Esophagus squamous epithelium (tissue), 5 donors: ENCODE data around the gene CAPS. TPM values are rescaled to one million over a fixed set of nuclear protein-coding genes. Genes with fewer than 3 reads are reported as not detected.

ENCODE experiments used
- DNase-seq: peaks from one replicate; lab custom pipeline; 2025; lab: John Stamatoyannopoulos, UW
- H3K27ac ChIP-seq, 4 donors: fragments of 200-600 bp; sonication (generic); one replicate each; pipeline ENCODE4 v1.5.1; 2016 to 2019; ENCODE audit warnings: mild to moderate bottlenecking in 1 of 4
- H3K27me3 ChIP-seq, 4 donors: fragments of 200-600 bp; sonication (generic); 1 replicate in 3 of 4; 2 replicates in 1 of 4; pipeline versions ENCODE4 v1.5.1 to v1.6.0; 2017 to 2021; ENCODE audit warnings: antibody characterized with exemption in 1 of 4
- H3K36me3 ChIP-seq, 3 donors: fragments of 200-600 bp; sonication (generic); one replicate each; pipeline ENCODE4 v1.5.1; 2016 to 2019
- H3K4me1 ChIP-seq, 3 donors: fragments of 200-600 bp; sonication (generic); one replicate each; pipeline ENCODE4 v1.5.1; 2017 to 2019
- H3K4me3 ChIP-seq, 4 donors: fragments of 200-600 bp; sonication (generic); 1 replicate in 3 of 4; 2 replicates in 1 of 4; pipeline ENCODE4 v1.5.1; 2016 to 2019; ENCODE audit warnings: mild to moderate bottlenecking in 2 of 4, moderate library complexity in 1 of 4
- H3K9me3 ChIP-seq, 3 donors: fragments of 200-600 bp; sonication (generic); one replicate each; pipeline ENCODE4 v1.5.1; 2016 to 2019
- CTCF ChIP-seq, 6 experiments: fragments of 450-650 bp in 4 of 6; fragments of 200-600 bp in 2 of 6; sonication (generic) in 2 of 6; IDR thresholded peaks; one replicate each; pipeline ENCODE4 v1.5.1; 2016 to 2019; ENCODE audit warnings: antibody characterized with exemption in 6 of 6, mild to moderate bottlenecking in 4 of 6, moderate library complexity in 4 of 6
- POLR2A ChIP-seq, 4 donors: fragments of 450-650 bp; IDR thresholded peaks; one replicate each; pipeline ENCODE4 v1.6.1; 2017; ENCODE audit warnings: antibody characterized with exemption in 4 of 4, mild to moderate bottlenecking in 4 of 4, moderate library complexity in 3 of 4
- WGBS, 2 donors: methylation state at CpG; one replicate each; pipeline ENCODE4 v1.1.5; 2018; 5-methylcytosine and 5-hydroxymethylcytosine counted together
- intact Hi-C: fragments of 100-400 bp; cut with DNase I; formaldehyde crosslinking; loops from one replicate; pipeline ENCODE4 v1.15.0; 2022
- total RNA-seq, 4 donors: library from RNA; depleted of rRNA; stranded (reverse); fragments of >200 nt; gene quantifications; one replicate each; pipeline ENCODE4 v1.1.0, GENCODE V29; 2016
- donor health status: DM: yes; HTN: yes; CAD: no.

The CAPS gene
- total RNA-seq, 4 donors from 2014 or later = 3.3 to 13.7 (median 7.3) TPM

DNA sequence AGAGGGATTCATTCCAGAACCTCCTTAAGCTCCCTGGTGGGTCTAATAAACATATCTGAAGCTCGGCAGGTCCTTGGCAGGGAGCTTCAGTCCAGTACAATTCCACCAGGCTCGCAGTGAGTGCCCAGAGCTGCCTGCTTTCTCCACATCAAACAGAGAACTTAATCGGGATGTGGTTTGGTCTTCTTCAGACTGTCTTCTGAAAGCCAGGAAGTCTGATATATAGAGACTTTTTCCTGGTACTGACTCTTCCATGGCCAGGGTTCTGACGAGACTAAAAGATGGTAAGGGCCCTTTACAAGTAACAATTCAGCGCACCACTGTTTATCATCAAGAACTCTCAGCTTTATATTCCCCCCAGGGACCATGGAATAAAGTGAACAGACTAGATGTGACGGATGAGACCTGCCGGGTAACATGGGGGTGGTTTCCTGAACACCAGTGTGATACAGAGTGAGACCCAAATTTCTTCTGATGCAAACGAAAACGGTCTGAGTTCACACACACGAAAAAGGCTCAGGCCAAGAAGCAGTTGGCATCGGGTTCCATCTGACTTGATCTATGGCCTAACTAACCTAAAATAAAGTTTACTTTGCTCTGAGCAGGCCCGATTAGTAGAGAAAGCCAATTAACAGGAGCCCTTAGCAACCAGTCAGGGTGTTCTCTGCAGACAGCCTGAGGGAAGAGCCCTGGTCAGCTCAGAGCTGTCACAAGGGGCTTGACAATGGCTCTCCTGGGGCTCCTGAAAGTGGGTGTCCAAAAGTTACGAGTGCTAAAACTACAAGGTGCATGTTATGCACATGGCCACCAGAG, 34.9 kb downstream of the CAPS start:
- TF ChIP-seq CTCF (IDR thresholded peaks at IDR 0.05) (no peak), POLR2A (IDR thresholded peaks at IDR 0.05) (no peak)
- no peak for DNase-seq
- no peak overlapping the region for H3K4me3 ChIP-seq
- peaks cover 46 to 86% (median 63%) of the 10 kb centered on the region in 3 donors for H3K4me1 ChIP-seq
- intact Hi-C loops = no loop called here
- WGBS, 2 donors = 54 to 64% methylated on average over 11 to 12 of the region's 13 CpGs
- no peaks in the 10 kb centered on the region for H3K9me3 ChIP-seq
- peak overlapping the region; percentile 42 to 78 (median 70) for H3K27ac ChIP-seq
- H3K27me3 ChIP-seq = no peaks in the 10 kb centered on the region
- peaks cover 0 to 47% (median 0%) of the 10 kb centered on the region in 3 donors for H3K36me3 ChIP-seq

DNA sequence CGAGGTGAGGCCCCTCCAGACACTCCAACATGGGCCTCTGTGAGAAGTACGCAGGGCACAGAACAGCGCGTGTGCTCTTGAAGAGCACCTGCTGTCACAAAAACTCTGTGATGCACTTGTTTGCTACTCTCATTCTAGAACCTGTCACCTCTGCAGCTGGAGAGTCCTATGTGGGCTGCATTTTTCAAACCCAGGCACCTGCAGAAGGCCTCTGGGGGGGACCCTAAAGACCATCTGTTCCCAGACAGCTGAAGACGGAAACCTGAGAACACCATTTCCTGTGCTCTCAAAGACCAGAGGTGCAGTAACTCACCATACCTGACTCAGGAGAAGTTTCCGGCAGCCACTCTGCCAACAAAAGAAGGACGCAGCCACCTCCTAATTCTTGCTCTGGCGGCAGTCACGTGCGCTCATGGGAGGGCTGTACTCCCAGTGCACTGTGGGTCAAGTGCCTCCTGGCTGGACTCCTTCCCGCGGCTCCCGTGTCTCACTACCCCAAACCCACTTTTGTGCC, 35.8 kb downstream of the CAPS start:
- Histone ChIP-seq H3K9me3 (no peaks in the 10 kb centered on the region), H3K27ac (peak overlapping the region in 3 of 4 donors; percentile 67 to 78 (median 72)), H3K4me3 (no peak overlapping the region), H3K27me3 (no peaks in the 10 kb centered on the region), H3K36me3 (peaks cover 0 to 47% (median 0%) of the 10 kb centered on the region in 3 donors), H3K4me1 (peaks cover 55 to 87% (median 70%) of the 10 kb centered on the region in 3 donors)
- TF ChIP-seq CTCF (IDR thresholded peaks at IDR 0.05) = no peak
- TF ChIP-seq POLR2A (IDR thresholded peaks at IDR 0.05) = no peak
- WGBS, 2 donors = 80 to 84% methylated on average over 10 to 13 of the region's 13 CpGs
- intact Hi-C loops = no loop called here
- no peak for DNase-seq

DNA sequence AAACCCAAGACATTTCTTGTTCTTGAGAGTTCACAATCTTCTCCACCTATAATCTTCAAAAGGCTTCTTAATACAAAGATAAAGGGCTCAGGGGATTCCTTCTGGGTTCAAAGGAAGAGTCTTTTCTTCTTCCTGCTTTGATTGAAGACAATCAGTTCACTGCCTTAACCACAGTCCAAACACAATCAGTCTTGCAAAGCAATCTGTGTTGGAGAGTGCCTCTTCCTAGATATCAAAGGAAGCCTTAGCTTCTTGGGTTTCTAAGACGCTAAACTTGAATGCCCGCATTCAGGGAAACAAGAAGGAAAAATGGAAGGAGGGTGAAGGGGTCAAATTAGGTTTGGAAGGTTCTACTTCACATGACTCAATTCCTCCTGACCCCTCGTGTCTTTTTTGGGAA, 36.7 kb downstream of the CAPS start:
- no peak for TF ChIP-seq CTCF (IDR thresholded peaks at IDR 0.05)
- no peak for TF ChIP-seq POLR2A (IDR thresholded peaks at IDR 0.05)

GRCh38 chr19:5951338-5951861, 37.3 kb downstream of the CAPS start:
- DNase-seq = no peak
- intact Hi-C loops = no loop called here
- Histone ChIP-seq H3K36me3 (peaks cover 0 to 34% (median 0%) of the 10 kb centered on the region in 3 donors), H3K27me3 (no peaks in the 10 kb centered on the region), H3K9me3 (no peaks in the 10 kb centered on the region), H3K4me1 (peaks cover 59 to 100% (median 79%) of the 10 kb centered on the region in 3 donors), H3K4me3 (peak overlapping the region in 1 of 4 donors; percentile 4), H3K27ac (peak overlapping the region in 3 of 4 donors; percentile 7 to 42 (median 14))
- TF ChIP-seq POLR2A (IDR thresholded peaks at IDR 0.05) (no peak), CTCF (IDR thresholded peaks at IDR 0.05) (no peak)
- 54 to 67% methylated on average over 9 to 14 of the region's 19 CpGs for WGBS, 2 donors

More for the DNA sequence above, 36.7 kb downstream of the CAPS start:
- DNase-seq = no peak
- H3K4me1 ChIP-seq = peaks cover 59 to 96% (median 78%) of the 10 kb centered on the region in 3 donors
- H3K27me3 ChIP-seq = no peaks in the 10 kb centered on the region
- intact Hi-C loops = no loop called here
- 62 to 71% methylated on average over 3 of the region's 3 CpGs for WGBS, 2 donors
- no peak overlapping the region for H3K4me3 ChIP-seq
- peak overlapping the region in 3 of 4 donors; percentile 7 to 42 (median 14) for H3K27ac ChIP-seq
- no peaks in the 10 kb centered on the region for H3K9me3 ChIP-seq
- H3K36me3 ChIP-seq = peaks cover 0 to 41% (median 0%) of the 10 kb centered on the region in 3 donors
